Left kidney (tissue), 2 donors: Measurements from ENCODE around the gene PRKD1. TPM values are rescaled to one million over a fixed set of nuclear protein-coding genes. Genes with fewer than 3 reads are reported as not detected.

ENCODE experiments used
- DNase-seq: peaks from one replicate; pipeline ENCODE4 v3.0.0-alpha.2; 2013
- polyA plus RNA-seq: library from polyadenylated mRNA; unstranded; fragments of 120-200 nt; gene quantifications from one replicate; pipeline ENCODE4 v1.2.1, GENCODE V29; 2013; ENCODE audit not compliant: insufficient read length

The PRKD1 gene
- polyA plus RNA-seq, 1 donor, result 34.7 TPM

GRCh38 chr14:29603696-29604095 lies 324.0 kb downstream of the PRKD1 start:
- no peak for DNase-seq

DNA sequence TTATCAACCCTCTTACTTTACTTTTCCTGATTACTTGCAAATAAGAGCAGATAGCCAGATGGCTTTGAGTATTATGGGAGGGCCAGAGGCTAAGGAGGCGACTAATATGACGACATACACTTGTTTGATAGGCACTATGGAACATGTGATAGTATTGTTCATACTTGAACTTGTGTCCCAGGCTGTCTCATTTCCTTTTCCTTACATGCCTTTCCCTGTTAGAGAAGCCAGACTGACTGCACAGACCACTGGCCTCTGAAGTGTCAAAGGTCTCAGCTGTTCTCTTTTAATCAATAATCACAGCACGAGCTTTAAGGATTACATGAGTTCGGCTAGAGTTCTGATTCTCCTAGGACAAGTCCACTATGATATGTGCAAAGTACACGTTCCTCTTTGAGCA lies 326.0 kb downstream of the PRKD1 start:
- DNase-seq, result no peak

- DNase-seq, result no peak
Measured at GRCh38 chr14:29587761-29588470, 339.7 kb downstream of the PRKD1 start.

GRCh38 chr14:29587046-29587445 lies 340.6 kb downstream of the PRKD1 start:
- no peak for DNase-seq

- DNase-seq, result peak; percentile 55
Measured at GRCh38 chr14:29584992-29585391, 342.7 kb downstream of the PRKD1 start.

DNA sequence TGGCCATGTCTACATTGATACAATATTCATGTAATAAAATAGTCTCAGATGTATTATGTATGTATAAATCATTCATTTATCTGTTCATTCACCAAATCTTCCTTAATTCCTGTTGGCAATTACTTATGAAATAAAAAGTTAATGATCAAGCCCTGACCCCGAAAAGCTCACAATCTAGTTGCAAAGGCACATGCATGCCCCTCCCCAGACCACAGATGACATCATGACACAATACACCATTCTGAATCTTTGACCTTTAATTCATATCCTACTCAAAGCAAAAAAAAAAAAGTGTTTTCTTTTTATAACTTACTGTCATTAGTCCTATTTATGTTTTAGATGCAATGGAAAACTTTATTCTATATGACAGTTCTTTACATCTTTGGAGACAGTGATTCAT lies 346.9 kb downstream of the PRKD1 start:
- DNase-seq, result no peak

GRCh38 chr14:29579838-29580237 lies 347.8 kb downstream of the PRKD1 start:
- no peak for DNase-seq

DNA sequence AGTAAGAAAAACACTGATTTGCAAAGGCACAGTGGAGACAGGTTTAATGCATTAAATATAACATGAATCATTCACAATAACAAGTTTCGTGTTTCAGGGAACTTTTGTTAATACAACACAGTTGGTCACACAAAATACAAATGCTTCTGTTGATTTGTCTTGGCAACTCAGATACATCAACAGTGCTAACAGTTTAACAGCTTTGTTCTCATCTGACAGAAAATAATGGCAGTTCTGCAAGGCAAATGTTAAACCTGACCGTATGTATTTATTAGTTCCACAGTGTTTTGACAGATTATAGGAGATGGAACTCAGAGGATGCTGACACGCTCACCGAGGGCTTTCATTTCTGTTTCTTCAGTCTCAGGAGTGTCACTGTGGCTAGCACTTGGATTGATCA lies 350.7 kb downstream of the PRKD1 start:
- no peak for DNase-seq

- DNase-seq, result no peak
Measured at GRCh38 chr14:29569194-29569593, 358.5 kb downstream of the PRKD1 start.

- no peak for DNase-seq
Measured at GRCh38 chr14:29566194-29566593, 361.5 kb downstream of the PRKD1 start.

DNA sequence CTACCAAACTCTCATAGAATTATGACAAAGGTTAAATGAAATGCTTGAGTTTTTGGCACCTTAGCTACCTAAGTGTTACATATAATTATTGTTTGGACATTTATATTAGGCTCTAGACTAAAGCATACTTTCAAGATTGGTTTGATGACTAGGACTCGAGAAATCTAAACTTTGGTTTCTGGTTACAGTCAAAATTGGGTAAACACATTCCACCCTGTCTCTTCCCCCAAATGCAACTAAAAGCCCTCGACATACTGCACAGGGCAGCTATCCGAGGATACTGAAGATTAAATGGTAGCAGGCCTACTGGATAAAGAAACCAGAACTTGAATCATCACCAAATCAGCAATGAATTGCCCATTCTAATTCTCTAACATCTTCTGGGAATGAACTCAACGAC lies 369.1 kb downstream of the PRKD1 start:
- DNase-seq, result no peak

- DNase-seq, result no peak
Measured at GRCh38 chr14:29554335-29554734, 373.3 kb downstream of the PRKD1 start.

- no peak for DNase-seq
Measured at GRCh38 chr14:29553427-29553826, 374.2 kb downstream of the PRKD1 start.

DNA sequence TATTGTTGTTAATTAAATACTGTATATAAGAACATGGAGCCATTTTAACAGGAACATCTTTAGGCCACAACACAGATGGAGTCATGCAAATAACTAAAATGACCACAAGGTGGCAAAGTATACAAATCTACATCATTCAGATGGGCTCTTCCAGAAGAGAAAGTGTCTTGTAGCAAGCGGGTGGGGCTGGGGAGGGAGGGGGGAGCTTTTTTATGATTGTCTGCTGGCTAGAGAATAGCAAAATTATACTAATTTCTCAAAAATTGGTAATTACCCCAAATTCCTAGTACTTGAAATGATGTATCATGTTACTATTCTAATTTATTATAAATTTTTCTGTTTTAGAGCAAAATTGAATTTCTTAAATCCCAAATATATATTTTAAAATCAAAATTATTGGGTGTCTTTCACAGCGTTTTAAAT lies 378.7 kb downstream of the PRKD1 start:
- peak; percentile 43 for DNase-seq

GRCh38 chr14:29545714-29546113 lies 381.9 kb downstream of the PRKD1 start:
- DNase-seq, result no peak

DNA sequence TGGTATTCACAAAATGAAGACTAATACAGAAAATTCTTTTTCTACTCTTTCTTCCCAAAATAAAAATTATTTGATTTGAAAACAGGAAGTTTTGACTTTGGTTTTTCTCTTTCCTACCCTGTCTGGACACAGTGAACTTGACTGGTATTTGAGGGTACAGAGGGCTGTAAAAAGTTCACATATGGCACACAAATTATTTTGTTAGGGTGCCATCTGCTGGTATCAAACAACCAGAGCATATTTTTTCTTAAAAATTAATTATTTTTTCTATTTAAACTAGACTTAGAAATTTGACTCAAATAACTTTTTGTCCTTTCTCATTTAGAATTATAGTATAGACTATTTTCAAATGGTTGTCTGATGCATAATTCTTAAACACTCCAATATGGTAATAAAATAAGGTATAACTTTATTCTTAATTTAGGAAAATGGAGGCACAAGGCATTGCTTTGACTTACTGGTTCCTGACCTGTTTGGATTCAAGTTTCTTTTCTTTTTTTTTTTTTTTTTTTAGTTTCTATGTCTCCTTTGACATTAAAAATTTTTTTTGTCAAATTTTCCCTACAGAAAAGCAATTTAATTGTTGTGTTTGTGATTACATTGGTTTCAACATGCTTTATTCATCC lies 390.6 kb downstream of the PRKD1 start:
- DNase-seq, result no peak

DNA sequence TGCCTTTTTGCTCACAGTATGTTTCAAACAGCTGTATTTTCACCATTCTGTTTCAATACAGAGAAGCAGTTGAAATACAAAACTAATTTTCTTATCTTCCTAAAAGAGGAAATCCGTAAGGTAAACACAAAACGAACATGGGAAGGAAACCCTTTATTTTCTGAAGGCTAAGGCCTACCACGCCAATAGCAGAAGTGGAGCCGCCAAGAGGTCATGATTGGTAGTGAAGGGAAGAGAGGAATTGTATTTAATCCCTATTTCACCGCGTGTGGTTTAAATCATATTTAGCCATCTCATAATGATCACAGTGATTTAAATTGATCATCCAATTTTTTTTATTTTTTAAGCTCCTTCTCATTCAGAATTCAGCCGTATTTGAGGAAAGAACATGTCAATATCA lies 398.2 kb downstream of the PRKD1 start:
- DNase-seq, result no peak

- no peak for DNase-seq
Measured at GRCh38 chr14:29528889-29529288, 398.8 kb downstream of the PRKD1 start.

- no peak for DNase-seq
Measured at GRCh38 chr14:29527286-29527685, 400.4 kb downstream of the PRKD1 start.
